Cerebellar cortex (tissue), 1 donor: ENCODE results near the gene HDAC11.
"Not testable (repeated sequence)": the region's sequence is repeated elsewhere in the genome, so short reads cannot be mapped to it uniquely, and the experiment has no call there.

ENCODE experiments used
- DNase-seq: peaks from one replicate; pipeline ENCODE4 v3.0.0-alpha.2; 2015; ENCODE audit warnings: low spot score

Gene HDAC11

DNA sequence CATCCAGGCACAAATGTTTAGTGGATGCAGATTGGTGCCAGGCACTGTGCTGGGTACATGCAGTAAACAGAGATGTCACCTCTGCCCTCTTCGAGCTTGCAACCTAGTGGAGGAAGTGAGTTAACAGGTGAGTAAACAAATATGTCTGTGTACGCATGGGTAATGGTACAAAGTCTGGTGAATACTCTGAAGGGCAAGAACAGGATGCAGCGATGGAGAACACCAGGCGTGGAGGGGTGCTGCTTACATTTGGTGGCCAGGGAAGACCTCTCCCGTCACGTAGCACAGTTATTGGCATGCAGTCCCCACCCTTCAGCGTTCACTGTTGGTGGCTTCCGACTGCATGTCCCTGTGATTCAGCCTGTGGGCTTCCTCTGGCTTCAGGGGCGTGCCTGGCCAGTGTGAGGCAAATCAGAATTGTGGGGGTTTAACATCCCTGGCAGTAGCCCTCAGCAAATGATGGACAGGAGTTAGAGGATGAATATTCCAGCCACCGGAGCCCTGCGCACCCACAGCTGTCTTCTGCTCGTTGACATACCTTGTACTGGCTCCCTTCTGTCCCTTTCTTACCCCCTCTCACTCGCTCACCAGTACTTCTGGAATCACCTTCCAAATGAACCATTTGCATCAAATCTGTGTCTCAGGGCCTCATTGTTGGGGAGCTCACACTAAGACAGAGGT lies 9.1 kb upstream of the HDAC11 start:
- no peak for DNase-seq

DNA sequence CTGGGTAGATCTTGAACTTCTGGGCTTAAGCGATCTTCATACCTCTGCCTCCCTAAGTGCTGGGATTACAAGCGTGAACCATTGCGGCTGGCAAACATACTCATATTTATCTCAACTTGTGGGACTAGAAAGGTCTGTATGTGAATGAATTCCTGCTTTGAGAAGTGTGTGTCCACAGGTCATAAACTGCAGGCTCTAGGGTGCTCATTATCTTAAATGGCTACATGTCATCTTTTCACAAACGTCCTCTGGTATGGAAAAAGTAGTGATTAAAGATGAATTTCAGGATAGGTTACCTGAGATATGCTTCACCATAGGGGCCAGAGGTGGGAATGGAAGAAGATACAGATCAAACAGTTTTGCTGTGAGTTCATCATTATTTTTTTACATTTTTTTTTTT lies 7.8 kb upstream of the HDAC11 start:
- no peak for DNase-seq

DNA sequence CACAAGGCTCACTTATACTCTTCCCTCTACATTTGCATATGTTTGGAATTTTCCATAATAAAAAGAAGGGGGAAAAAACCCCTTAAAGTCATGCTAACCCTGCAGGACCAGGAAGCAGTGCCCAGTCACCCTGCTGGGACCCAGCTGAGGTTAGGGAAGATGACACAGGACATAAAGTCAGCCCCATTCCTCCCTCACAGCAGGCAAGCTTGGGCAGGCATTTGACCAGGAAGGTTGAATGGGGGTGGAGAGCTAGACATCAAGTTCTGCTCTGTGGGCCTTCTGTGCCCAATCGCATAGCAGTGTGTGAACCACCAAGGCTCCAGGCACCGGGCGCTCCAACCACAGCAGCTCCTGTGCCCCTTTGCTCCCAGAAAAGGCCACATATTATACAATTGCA lies 7.1 kb upstream of the HDAC11 start:
- no peak for DNase-seq

DNA sequence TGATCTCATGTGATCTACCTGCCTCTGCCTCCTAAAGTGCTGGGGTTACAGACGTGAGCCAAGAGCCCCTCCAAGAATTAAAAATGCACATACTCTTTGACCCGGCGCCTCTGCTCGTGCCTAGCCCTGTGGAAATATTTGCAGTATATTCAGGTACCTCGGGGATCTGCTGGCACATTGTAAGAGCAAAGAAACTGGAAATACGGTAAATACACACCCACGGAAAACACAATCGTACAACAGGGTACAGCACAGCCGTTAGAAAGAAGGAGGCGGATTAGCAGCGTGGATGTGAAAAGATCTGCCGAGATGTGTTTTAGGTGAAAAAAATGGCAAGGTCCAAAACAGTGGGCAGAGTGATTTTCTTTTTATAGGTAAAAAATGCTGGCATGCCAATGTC lies 6.1 kb upstream of the HDAC11 start:
- DNase-seq: no peak

DNA sequence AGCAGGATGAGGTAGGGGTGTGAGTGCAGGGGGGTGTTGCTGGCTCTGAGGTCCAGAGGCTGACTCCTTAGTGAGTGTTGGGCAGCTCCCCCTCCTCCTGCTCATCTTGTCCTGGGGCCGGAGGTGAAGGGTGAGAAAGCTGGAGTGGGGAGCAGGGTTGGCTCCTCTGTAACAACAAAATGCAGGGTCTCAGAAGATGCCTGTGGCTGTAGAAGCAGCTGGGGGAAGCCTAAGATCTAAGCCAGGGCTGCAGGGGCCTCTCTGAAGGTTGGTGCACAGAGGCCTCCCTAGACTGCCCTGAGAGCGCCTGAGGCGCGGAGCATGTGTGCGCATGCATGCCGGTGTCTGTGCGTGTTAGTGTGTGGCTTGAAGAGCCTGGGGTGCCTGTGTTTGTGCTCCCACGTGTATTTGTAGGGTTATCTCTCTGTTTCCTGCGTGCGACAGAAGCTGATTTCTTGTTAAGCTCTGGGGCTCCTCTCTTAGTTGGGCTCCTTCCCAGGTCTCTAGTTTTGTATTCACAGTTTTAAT lies 5.3 kb upstream of the HDAC11 start:
- DNase-seq: no peak

DNA sequence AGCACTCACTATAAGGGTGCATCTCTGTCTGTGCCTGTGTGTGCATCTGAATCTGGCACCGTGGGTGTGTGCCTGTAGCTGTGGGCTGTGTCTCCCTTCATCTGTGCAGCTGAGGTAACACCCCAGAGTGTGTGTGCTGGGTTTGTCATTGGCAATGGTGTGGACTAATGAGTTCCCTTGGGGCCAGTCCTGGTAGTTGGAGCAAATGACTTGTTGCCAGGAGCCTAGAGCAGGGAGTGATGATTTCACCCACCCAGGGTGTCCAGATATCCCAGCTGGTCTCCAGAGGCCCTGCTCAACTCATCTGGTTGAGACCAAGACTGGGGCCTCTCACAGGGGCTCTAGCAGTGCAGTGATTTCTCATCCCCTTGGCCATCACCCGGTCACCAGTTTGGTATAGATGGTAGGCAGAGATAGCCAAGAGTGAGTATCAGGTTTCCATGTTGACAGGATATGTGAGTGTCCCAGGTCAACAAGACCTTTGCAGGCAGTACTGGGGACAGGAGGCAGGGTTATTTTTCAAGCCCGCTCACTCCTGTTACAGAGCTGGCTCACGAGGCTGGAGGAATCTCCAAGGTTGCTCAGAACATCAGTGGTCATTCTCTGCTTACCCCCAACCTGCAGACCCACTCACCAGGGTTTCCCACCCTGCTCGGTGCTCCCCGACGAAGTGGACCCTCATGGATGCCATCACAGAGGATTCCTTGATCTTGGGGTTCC lies 4.1 kb upstream of the HDAC11 start:
- no peak for DNase-seq

DNA sequence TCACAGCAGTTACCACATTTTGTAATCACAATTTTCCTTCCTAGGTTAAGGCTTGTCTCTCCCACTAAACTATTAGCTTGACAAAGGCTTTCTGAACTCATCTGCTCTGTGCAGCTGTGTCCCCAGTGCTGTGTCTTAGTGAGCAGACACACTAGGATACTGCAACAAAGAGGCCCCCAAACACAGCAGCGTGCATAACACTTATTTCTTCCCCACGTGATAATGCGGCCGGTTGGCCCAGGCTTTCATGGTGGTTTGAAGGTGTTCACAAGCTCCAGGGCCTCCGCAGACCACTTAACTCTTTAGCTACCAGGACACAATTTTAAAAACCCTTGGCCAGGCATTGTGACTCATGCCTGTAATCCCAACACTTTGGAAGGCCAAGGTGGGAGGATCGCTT lies 2.2 kb upstream of the HDAC11 start:
- no peak for DNase-seq

DNA sequence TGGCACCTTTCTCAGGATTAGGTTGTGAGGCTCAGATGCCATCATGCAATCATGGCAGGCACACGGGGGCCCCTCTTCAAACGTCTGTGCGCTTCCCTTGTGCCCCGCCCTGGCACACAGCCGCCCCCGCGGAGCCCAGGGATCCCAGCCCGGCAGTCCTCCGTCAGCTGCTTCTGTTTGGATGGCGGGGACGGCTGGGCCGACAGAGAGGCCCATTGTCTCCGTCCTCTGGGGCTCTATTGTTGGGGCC lies 849 bp upstream of the HDAC11 start:
- DNase-seq: peak; percentile 60

DNA sequence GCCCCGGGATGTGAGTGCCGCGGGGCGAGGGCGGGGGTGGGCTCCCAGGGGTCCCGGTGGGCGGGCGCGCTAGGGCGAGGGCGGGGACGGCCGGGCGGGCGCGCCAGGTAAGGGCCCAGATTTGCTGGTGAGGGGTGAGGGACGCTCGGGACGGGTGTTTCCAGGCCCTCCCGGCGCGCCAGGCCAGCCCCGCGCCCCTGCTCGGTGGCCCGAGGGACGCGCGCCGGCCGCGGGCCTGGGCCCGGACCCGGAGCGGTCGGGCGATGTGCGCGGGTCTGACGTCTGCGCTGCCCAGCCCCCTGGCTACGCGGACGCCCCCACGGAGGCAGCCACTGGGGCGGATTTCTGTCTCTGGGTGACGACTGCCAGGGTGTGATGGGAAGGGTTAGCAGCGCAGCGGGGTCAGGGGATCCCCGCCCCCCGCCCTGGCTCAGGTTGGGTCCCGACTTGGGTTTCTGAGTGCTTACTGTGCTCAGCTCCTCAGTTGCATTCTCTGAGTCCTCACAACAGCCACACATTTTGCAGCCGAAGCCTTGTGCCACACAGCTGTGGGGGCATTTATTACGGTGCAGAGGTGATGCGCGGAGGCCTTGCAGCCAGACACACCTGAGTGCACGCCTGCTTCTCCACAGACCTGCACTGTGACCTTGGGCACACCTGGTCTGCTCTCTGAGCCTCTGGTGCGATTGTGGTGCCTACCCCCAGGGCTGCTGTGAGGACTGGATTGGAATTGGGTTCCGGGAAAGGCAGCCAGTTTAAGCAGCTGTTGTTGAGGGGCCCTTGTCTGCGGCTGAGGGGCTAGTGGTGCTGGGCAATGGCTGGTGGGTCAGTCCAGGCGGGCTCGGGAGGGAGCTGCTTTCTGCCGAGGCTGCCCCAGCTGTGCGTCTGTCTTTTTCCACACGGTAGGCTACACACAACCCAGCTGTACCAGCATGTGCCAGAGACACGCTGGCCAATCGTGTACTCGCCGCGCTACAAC lies 523 bp downstream of the HDAC11 start:
- DNase-seq: no peak

DNA sequence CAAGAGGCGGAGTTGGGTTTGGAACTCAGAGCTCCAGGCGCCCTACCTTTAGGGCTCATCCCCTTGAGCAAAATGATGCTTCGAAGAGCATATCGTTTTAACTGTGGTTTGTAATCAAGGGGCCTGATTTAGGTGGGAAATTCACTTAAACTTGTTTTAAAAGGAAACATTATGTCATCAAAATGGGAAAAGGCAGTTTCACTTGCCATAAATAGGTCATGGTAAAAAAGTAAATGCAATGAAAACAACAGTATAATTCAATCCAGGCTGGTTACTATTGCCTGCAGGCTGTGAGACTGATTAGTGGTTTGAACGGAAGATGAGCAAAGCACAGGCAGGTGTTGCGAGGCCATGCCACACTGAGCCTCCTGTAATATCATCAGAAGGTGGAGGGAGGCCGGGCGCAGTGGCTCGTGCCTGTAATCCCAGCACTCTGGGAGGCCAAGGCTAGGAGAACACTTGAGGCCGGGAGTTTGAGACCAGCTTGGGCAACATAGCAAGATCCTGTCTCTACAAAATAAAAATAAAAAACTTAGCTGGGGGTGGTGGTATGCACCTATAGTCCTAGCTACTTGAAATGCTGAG lies 2.1 kb downstream of the HDAC11 start:
- no peak for DNase-seq

DNA sequence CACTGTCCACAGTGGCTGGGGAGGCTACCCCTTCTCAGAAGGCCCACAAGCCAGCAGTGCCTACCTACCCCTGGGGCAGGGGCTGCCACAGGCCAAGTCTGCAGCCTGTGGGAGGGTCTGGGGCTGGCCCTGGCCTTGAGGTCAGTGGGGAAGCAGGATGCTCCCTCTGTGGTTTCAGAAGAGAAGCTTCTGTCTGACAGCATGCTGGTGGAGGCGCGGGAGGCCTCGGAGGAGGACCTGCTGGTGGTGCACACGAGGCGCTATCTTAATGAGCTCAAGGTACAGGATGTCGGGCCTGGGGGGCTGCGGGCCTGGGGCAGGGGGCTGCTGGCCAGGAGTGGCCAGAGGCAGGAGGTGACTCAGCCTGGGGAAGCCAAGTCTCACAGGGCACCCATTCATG lies 3.2 kb downstream of the HDAC11 start:
- DNase-seq: no peak

DNA sequence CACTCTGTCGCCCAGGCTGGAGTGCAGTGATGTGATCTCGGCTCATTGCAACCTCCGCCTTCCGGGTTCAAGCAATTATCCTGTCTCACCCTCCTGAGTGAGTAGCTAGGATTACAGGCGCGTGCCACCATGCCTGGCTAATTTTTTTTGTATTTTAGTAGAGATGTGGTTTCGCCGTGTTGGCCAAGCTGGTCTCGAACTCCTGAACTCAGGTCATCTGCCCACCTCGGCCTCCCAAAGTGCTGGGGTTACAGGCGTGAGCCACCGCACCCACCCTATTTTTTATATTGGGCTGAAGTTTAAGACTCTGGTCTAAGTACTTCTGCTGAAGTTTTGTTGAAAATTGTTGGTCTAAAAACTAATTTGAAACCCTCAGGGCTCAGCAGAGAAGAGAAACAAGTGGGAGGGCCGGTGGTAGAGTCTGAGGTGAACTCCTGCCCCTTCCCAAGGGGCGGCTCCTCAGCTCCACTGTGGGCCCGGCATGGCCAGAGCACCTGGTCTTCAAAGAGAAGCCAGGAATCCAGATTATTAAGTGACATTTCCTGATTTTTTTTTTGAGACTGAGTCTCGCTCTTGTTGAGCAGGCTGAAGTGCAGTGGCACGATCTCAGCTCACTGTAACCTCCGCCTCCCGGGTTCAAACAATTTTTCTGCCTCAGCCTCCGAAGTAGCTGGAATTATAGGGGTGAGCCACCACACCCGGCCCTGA lies 4.0 kb downstream of the HDAC11 start:
- no peak for DNase-seq

DNA sequence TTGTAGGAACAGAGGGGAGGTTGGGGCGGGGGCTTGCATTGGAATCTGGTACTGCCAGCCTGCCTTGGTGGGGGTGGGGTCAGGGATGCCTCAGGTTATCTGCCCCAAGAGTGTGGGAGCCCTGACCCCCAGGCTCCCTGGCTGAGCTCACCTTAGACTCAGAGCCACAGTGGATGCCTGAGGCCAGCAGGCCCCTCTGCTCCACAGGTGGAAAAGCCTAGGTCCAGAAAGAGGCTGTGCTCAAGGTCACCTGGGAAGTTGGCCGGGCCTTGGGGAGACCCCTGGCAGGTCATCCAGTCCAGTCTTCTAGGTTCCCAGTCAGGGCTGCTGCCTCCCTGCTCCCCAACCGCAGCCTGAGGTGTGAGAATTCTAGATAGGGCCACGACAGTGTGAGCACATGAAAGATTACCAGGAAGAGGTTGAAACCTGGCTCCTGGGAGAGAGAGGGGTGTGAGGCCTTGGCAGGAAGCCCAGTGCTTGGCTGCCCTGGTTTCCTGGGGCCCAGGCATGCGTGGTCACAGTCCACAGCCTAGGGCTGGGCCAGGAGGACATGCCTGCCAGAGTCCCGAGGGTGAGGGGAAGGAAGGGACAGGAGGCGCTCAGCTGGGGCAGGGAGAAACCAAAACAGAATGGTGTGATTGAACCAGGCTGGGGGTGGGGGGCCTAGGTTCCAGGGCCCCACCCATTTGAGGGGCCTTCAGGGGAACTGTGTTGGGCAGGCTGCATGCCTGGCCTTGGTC lies 4.9 kb downstream of the HDAC11 start:
- DNase-seq: peak; percentile 84

DNA sequence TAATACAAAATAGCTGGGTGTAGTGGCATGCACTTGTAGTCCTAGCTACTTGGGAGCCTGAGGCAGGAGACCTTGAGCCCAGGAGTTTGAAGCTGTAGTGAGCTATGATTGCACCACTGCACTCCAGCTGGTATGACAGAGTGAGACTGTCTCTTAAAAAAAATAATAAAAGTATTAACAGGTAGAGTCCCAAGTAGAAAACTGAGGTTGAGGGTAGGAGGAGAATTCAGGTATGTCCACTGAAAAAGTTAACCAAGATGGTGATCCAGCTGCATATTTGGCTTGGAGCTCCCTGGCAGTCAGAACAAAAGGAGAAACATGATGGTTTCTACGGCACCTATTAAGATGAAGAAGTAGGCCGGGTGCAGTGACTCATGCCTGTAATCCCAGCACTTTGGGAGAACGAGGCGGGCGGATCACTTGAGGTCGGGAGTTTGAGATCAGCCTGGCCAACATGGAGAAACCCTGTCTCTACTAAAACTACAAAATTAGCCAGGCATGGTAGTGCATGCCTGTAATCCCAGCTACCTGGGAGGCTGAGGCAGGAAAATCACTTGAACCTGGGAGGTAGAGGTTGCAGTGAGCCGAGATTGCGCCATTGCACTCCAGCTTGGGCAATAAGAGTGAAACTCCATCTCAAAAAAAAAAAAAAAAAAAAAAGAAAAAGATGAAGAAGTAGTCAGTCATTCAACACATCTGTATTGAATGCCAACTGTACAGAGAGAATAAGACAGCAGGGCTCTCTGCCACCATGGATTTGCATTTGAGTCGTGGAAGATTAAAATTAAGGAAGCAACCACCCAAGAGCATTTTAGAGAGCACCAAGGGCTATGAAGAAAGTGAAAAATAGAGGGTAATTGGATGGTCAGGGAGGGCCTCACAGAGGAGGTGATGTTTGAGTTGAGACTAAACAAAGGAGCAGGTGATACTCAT lies 5.8 kb downstream of the HDAC11 start:
- DNase-seq: not testable (repeated sequence)

DNA sequence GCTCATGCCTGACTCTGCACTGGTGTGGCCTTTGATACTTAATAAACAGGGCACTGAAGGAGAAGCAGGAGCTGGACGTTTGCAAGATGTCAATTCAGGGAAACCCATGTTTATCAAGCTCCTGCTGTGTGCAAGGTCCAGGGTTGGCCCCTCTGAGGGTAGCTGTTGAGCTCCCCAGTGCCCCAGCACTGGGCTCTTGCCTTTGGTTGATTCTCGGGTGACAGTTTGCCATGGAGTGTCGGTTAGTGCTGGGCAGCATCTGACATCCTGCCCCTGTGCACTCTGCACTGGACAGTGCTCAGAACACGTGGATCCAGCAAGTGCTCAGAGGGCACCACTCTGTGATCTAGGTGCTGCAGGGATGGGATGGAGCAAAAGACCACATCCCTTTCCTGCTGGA lies 7.3 kb downstream of the HDAC11 start:
- no peak for DNase-seq

DNA sequence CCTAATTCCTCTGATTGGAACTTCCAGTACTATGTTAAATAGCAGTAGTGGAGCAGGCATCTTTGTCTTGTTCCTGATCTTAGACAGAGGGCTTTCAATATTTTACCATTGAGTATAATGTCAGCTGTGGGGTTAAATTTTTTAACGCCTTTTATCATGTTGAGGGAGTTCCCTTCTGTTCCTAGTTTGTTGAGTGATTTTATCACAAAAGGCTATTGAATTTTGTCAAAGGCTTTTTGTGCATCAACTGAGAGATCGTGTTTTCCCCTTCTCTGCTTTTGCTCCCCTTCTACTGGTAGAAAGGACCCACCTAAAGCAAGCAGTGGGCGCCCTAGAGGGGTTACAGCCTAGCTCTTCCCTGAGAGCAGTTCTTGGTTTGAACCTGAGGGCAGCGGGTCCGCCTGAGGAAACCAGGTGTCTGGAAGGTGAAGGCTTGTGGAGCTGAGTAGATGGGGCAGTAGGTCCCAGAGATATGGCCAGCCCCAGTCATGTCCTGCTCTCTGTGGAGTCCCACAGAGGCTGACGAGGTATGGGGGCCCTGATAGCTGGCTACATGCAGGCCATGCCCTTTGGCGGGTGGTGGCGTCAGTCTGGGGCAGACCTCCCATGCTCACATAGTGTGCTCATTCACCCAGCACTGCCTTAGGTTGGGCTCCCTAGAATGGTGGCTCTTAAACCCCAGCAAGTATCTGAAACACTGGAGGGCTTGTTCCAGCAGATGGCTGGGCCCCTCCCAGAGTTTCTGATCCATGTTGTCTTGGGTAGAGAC lies 11.3 kb downstream of the HDAC11 start:
- DNase-seq: no peak

DNA sequence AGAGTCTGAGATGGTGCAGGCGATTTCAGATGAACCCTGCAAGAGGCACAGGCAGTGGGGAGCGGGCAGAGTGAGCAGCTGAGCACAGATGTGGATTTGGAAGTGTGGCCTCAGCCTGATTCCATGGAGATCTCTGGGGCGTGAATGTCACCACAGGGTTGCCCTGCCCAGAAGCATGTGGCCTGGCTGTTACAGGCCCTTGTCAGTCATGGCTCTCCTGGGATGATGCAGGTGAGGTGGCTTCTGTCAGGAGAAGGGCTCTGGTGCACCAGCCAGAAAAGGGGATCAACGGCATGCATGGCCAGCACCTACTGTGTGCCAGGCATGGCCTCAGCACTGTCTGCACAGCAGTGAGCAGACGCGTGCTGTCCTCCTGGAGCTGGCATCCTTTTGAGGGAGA lies 11.9 kb downstream of the HDAC11 start:
- DNase-seq: no peak

DNA sequence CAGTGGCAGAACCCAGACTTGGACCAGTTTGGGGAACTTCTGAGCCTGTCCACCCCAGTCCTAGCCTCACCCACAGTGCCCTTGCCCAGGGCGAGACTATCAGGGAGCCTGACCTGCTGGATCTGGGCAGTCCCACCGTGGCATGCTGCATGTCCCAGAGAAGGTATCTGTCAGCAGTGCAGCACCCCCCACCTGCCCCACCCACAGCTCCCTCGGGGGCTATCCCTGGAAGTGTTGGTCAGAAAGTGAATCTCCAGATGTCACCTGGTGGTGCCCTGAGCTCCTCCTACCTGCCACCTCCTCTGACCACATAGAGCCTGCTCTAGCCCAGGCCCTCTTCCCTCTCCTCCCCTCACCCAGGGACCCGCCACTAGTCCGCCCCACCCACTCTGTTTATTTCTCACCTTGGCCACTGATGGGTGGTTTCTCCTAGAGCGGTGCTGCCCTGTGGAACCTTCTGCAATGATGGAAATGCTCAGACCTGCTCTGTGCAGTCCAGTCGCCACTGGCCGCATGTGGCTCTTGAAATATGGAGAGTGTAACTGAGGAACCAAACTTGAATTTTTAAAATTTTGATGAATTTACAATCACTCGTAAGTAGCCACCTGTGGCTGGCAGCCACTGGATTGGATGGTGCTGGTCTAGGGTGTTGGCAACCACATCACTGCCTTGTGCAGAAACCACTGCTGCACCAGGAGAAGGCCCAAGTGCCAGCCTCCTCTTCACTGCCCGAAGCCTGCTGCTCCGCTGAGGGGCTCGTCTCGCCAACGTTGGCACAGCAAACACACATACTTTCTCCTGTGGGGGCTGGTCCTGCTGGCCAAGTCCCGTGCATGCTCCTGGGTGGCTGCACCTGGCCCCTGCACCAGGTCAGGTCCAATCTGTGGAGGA lies 13.1 kb downstream of the HDAC11 start:
- no peak for DNase-seq
